HepG2 (cell line): ENCODE measurements around the gene MTARC1. TPM values are rescaled to one million over a fixed set of nuclear protein-coding genes. Genes with fewer than 3 reads are reported as not detected.
A peak's percentile ranks its signal among the peaks of the same experiment; 100 is the strongest.

Experiments
- HNRNPLL ChIP-seq: fragments of 200-400 bp; formaldehyde crosslinking; IDR thresholded peaks from 2 replicates; pipeline ENCODE4 v1.6.1; 2017; ENCODE audit warnings: mild to moderate bottlenecking, low read depth, low read length; ENCODE audit not compliant: poor library complexity, severe bottlenecking
- JUN ChIP-seq: sonication (generic); formaldehyde crosslinking; IDR thresholded peaks from 2 replicates; pipeline ENCODE4 v1.4.0; 2020; ENCODE audit warnings: mild to moderate bottlenecking, missing genetic modification reagents
- KLF12 ChIP-seq: sonication (generic); formaldehyde crosslinking; IDR thresholded peaks from 2 replicates; pipeline ENCODE4 v1.4.0; 2020; ENCODE audit warnings: missing genetic modification reagents, borderline replicate concordance
- MIXL1 ChIP-seq: IDR thresholded peaks from 2 replicates; pipeline ENCODE4 v1.6.1; 2016
- RAD51 ChIP-seq: fragments of 450-650 bp; IDR thresholded peaks from 2 replicates; pipeline ENCODE4 v1.6.1; 2016; ENCODE audit warnings: borderline replicate concordance
- RFX3 ChIP-seq: IDR thresholded peaks from 2 replicates; pipeline ENCODE4 v1.6.1; 2016; ENCODE audit warnings: missing biosample characterization, missing genetic modification reagents
- SPEN ChIP-seq: sonication (generic); formaldehyde crosslinking; IDR thresholded peaks from 2 replicates; pipeline ENCODE4 v1.5.1; 2020; ENCODE audit warnings: low read depth, mild to moderate bottlenecking, missing genetic modification reagents
- TMF1 ChIP-seq: sonication (generic); formaldehyde crosslinking; IDR thresholded peaks from 2 replicates; pipeline ENCODE4 v1.8.1; 2022; ENCODE audit warnings: low read depth, missing genetic modification reagents
- XRCC5 ChIP-seq: fragments of 200-400 bp; formaldehyde crosslinking; optimal IDR thresholded peaks from 2 replicates; pipeline ENCODE3; 2017; ENCODE audit warnings: mild to moderate bottlenecking, low read length
- ZEB1 ChIP-seq: IDR thresholded peaks from 2 replicates; pipeline ENCODE4 v1.6.1; 2012; ENCODE audit warnings: mild to moderate bottlenecking, low read depth, inconsistent platforms; ENCODE audit not compliant: insufficient replicate concordance
- ZFY ChIP-seq: sonication (generic); formaldehyde crosslinking; IDR thresholded peaks from 2 replicates; pipeline ENCODE4 v1.4.0; 2020; ENCODE audit warnings: missing genetic modification reagents
- ZNF431 ChIP-seq: sonication (generic); formaldehyde crosslinking; IDR thresholded peaks from 2 replicates; pipeline ENCODE4 v1.9.0; 2022; ENCODE audit warnings: missing genetic modification reagents, low read depth, mild to moderate bottlenecking, borderline replicate concordance
- ZNF543 ChIP-seq: sonication (generic); formaldehyde crosslinking; IDR thresholded peaks from 2 replicates; pipeline ENCODE4 v1.4.0; 2020; ENCODE audit warnings: mild to moderate bottlenecking, missing genetic modification reagents
- ZNF558 ChIP-seq: sonication (generic); formaldehyde crosslinking; IDR thresholded peaks from 2 replicates; pipeline ENCODE4 v1.9.0; 2022; ENCODE audit warnings: mild to moderate bottlenecking, missing genetic modification reagents, borderline replicate concordance
- ZNF776 ChIP-seq: sonication (generic); formaldehyde crosslinking; IDR thresholded peaks from 2 replicates; pipeline ENCODE4 v1.4.0; 2020; ENCODE audit warnings: mild to moderate bottlenecking, missing genetic modification reagents
- ZNF777 ChIP-seq: sonication (generic); formaldehyde crosslinking; IDR thresholded peaks from 2 replicates; pipeline ENCODE4 v1.4.0; 2020; ENCODE audit warnings: missing genetic modification reagents
- polyA plus RNA-seq, 8 experiments: library from polyadenylated mRNA; depleted of rRNA in 3 of 8; stranded (reverse) in 7 of 8; unstranded in 1 of 8; fragments of >200 nt; fragmentation: Illumina TruSeq in 4 of 8; extraction: Trizol in 4 of 8; gene quantifications; 2 replicates each; pipeline versions ENCODE4 v1.2.1 to v1.2.3, GENCODE V29; 2011 to 2016; ENCODE audit warnings: low read depth in 4 of 8, missing spikeins in 1 of 8, mixed read lengths in 1 of 8; ENCODE audit not compliant: insufficient read depth in 1 of 8
- total RNA-seq, 5 experiments: library from RNA; depleted of rRNA; stranded (reverse); fragments of >200 nt; fragmentation: Illumina TruSeq; extraction: Trizol; gene quantifications; 2 replicates each; pipeline ENCODE4 v1.2.3, GENCODE V29; 2016; ENCODE audit warnings: low read depth in 1 of 5
- TF ChIP-seq, protein P1 (sequence below): IDR thresholded peaks from 2 replicates; pipeline ENCODE4 v1.6.1; 2016; ENCODE audit warnings: missing compliant biosample characterization, missing genetic modification reagents, borderline replicate concordance
- TF ChIP-seq, protein P2 (sequence below), 2 experiments: sonication (generic) in 1 of 2; formaldehyde crosslinking in 1 of 2; IDR thresholded peaks; 2 replicates each; pipeline versions ENCODE4 v1.6.1 to v1.9.0; 2014 to 2022; ENCODE audit warnings: antibody characterized with exemption in 1 of 2, borderline replicate concordance in 1 of 2, inconsistent platforms in 1 of 2, low read depth in 1 of 2, missing genetic modification reagents in 1 of 2
- TF ChIP-seq, protein P3 (sequence below): sonication (generic); formaldehyde crosslinking; IDR thresholded peaks from 2 replicates; pipeline ENCODE4 v1.4.0; 2020; ENCODE audit warnings: missing genetic modification reagents

MTARC1 gene
- total and polyA plus RNA-seq, 2 of the 13 experiments (the other 11 are each of a cell fraction or from before 2014, with no cell fraction given): 19.4 to 106 TPM

DNA sequence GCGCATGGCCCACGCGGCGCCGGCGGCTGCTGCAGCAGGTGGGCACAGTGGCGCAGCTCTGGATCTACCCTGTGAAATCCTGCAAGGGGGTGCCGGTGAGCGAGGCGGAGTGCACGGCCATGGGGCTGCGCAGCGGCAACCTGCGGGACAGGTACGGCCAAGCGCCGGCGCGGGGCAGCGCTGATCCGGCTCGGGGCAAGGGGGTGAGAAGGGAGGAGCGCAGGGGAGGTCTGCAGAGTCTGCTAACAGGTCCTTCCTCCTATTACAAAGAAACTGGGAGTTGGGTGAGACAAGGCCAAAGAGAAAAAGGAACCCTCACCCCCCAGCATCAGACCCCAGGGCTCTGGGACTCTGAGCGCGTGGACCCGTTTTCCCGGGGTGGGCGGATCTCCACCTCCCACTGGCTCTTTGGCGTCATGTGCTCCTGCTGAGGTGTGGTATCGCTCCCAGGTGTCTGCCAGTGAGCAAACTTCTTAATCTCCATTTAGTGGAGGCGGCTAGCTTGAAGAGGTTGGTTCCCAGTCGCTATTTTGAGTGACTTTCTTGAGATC is 431 bp downstream of the MTARC1 start (continued):
- TF ChIP-seq RFX3 (CRISPR knock-in tag) (no peak), XRCC5 (peak; percentile 59), ZNF776 (CRISPR knock-in tag) (0 out of 2 replicates have a peak, but pooled peaks have one; percentile 21), TMF1 (no peak), RAD51 (0 out of 2 replicates have a peak, but pooled peaks have one; percentile 16), HNRNPLL (peak; percentile 62), ZNF543 (CRISPR knock-in tag) (peak; percentile 49; the same call in 1 of the 2 replicates), ZEB1 (peak; percentile 86), ZNF558 (CRISPR knock-in tag) (0 out of 2 replicates have a peak, but pooled peaks have one; percentile 48), MIXL1 (no peak), SPEN (CRISPR knock-in tag) (no peak), ZNF777 (CRISPR knock-in tag) (no peak), ZFY (CRISPR knock-in tag) (peak; percentile 8; the same call in 1 of the 2 replicates), KLF12 (peak; percentile 37; the same call in 1 of the 2 replicates), JUN (CRISPR knock-in tag) (peak; percentile 4; the same call in 1 of the 2 replicates), ZNF431 (CRISPR knock-in tag) (peak; percentile 15; the same call in 1 of the 2 replicates)
- TF ChIP-seq, protein P1, sequence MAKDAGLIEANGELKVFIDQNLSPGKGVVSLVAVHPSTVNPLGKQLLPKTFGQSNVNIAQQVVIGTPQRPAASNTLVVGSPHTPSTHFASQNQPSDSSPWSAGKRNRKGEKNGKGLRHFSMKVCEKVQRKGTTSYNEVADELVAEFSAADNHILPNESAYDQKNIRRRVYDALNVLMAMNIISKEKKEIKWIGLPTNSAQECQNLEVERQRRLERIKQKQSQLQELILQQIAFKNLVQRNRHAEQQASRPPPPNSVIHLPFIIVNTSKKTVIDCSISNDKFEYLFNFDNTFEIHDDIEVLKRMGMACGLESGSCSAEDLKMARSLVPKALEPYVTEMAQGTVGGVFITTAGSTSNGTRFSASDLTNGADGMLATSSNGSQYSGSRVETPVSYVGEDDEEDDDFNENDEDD (CRISPR knock-in tag): peak; percentile 69; the same call in 1 of the 2 replicates
- TF ChIP-seq, protein P2, sequence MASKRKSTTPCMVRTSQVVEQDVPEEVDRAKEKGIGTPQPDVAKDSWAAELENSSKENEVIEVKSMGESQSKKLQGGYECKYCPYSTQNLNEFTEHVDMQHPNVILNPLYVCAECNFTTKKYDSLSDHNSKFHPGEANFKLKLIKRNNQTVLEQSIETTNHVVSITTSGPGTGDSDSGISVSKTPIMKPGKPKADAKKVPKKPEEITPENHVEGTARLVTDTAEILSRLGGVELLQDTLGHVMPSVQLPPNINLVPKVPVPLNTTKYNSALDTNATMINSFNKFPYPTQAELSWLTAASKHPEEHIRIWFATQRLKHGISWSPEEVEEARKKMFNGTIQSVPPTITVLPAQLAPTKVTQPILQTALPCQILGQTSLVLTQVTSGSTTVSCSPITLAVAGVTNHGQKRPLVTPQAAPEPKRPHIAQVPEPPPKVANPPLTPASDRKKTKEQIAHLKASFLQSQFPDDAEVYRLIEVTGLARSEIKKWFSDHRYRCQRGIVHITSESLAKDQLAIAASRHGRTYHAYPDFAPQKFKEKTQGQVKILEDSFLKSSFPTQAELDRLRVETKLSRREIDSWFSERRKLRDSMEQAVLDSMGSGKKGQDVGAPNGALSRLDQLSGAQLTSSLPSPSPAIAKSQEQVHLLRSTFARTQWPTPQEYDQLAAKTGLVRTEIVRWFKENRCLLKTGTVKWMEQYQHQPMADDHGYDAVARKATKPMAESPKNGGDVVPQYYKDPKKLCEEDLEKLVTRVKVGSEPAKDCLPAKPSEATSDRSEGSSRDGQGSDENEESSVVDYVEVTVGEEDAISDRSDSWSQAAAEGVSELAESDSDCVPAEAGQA (IDR thresholded peaks at IDR 0.05; ENCODE audit: low read depth): no peak
- TF ChIP-seq, protein P2 (CRISPR knock-in tag; IDR thresholded peaks at IDR 0.05; ENCODE audit: borderline replicate concordance): 0 out of 2 replicates have a peak, but pooled peaks have one; percentile 54
- TF ChIP-seq, protein P3, sequence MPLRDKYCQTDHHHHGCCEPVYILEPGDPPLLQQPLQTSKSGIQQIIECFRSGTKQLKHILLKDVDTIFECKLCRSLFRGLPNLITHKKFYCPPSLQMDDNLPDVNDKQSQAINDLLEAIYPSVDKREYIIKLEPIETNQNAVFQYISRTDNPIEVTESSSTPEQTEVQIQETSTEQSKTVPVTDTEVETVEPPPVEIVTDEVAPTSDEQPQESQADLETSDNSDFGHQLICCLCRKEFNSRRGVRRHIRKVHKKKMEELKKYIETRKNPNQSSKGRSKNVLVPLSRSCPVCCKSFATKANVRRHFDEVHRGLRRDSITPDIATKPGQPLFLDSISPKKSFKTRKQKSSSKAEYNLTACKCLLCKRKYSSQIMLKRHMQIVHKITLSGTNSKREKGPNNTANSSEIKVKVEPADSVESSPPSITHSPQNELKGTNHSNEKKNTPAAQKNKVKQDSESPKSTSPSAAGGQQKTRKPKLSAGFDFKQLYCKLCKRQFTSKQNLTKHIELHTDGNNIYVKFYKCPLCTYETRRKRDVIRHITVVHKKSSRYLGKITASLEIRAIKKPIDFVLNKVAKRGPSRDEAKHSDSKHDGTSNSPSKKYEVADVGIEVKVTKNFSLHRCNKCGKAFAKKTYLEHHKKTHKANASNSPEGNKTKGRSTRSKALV: peak; percentile 12
